ENCODE data around the gene FMO3.

DNA sequence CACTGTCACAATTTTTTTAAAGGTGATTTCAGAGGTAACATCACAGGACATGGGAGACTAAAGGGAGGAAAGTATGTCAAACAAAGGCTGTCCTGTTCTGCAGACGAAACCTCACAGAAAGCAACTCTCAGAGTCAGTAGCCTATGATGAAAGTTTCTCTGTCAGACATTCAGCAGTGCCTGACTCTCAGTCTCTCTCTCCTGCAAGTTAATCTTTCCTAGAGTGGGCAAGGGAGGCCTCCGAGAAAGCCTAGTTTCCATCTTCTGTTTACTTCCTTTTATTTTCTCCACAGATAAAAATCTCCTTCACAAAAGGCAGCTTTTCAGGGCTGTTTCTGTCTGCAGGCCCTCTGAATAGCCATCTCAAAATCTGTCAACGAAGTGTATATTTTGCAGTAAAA, 69.5 kb downstream of the FMO3 start:
- TF ChIP-seq CTCF (IDR thresholded peaks at IDR 0.05; ENCODE audit: insufficient read depth, low read length, poor library complexity, severe bottlenecking) (no peak), EZH2phosphoT487 (conservative IDR thresholded peaks at IDR 0.05; ENCODE audit: low read length) (no peak)
